Right lobe of liver (tissue), 6 donors: ENCODE data around the gene SCN2A. TPM values are rescaled to one million over a fixed set of nuclear protein-coding genes. Genes with fewer than 3 reads are reported as not detected.
"Not testable (repeated sequence)": the region's sequence is repeated elsewhere in the genome, so short reads cannot be mapped to it uniquely, and the experiment has no call there.

Source experiments
- ATAC-seq, 4 donors: fragments of 200-7000 bp; cut with Tn5 transposase; one replicate each; pipeline ENCODE4 v1.9.1; 2020; ENCODE audit warnings: mild to moderate bottlenecking in 4 of 4, moderate library complexity in 4 of 4
- DNase-seq, 3 donors: peaks; one replicate each; pipeline ENCODE4 v3.0.0-alpha.2; 2020
- H3K27ac ChIP-seq, 3 donors: fragments of 200-600 bp; one replicate each; pipeline ENCODE4 v1.8.0; 2022
- H3K27me3 ChIP-seq, 2 donors: fragments of 200-600 bp; one replicate each; pipeline ENCODE4 v1.8.0; 2022
- H3K36me3 ChIP-seq, 4 donors: fragments of 200-600 bp; sonication (generic) in 1 of 4; one replicate each; pipeline versions ENCODE4 v1.5.1 to v1.8.0; 2017 to 2022; ENCODE audit warnings: control low read depth in 1 of 4
- H3K4me1 ChIP-seq, 4 donors: fragments of 200-600 bp; sonication (generic) in 1 of 4; one replicate each; pipeline versions ENCODE4 v1.5.1 to v1.8.0; 2017 to 2022; ENCODE audit warnings: control low read depth in 1 of 4
- H3K4me3 ChIP-seq, 3 donors: fragments of 200-600 bp; one replicate each; pipeline ENCODE4 v1.8.0; 2022
- H3K9me3 ChIP-seq, 4 donors: fragments of 200-600 bp; sonication (generic) in 1 of 4; one replicate each; pipeline versions ENCODE4 v1.5.1 to v1.8.0; 2017 to 2022; ENCODE audit warnings: control low read depth in 1 of 4
- POLR2A ChIP-seq: fragments of 450-650 bp; IDR thresholded peaks from one replicate; pipeline ENCODE4 v1.6.1; 2017; ENCODE audit warnings: antibody characterized with exemption, mild to moderate bottlenecking
- WGBS: methylation state at CpG from one replicate; pipeline ENCODE4 v1.1.6; 2018; ENCODE audit warnings: low coverage, low lambda C conversion rate; ENCODE audit not compliant: insufficient coverage; ENCODE audit errors: missing lambda C conversion rate; 5-methylcytosine and 5-hydroxymethylcytosine counted together
- intact Hi-C, 2 donors: fragments of 100-400 bp; cut with DNase I; formaldehyde crosslinking; loops; one replicate each; pipeline versions ENCODE4 v1.11.2 to v1.14.1; 2022
- total RNA-seq, 6 experiments: library from RNA; depleted of rRNA in 2 of 6; stranded (reverse); fragments of >200 nt in 2 of 6; fragmentation: NEBNext Ultra II Directional in 3 of 6; extraction: Animal tissue kit (Norgen Biotek cat#: 25700) in 3 of 6; gene quantifications; one replicate each; pipeline versions ENCODE4 v1.1.0 to v1.2.4, GENCODE V29; 2016 to 2023
- TF ChIP-seq, protein P1 (sequence below), 4 donors: fragments of 200-600 bp in 3 of 4; fragments of 450-650 bp in 1 of 4; IDR thresholded peaks; one replicate each; pipeline versions ENCODE4 v1.5.1 to v1.8.0; 2016 to 2022; ENCODE audit warnings: antibody characterized with exemption in 4 of 4, mild to moderate bottlenecking in 2 of 4
- donor health status: DM: no; HTN: yes; CAD: no.
- donor health status: DM: no; HTN: no; CAD: no.
- donor health status: DM: no; HTN: no; CAD: no.
- donor health status: DM: no; HTN: yes; CAD: no.
- donor health status: DM: no; HTN: yes; CAD: no.

The SCN2A gene
- total RNA-seq, 6 experiments from 2014 or later = 0.12 to 0.27 TPM; not detected in 4

DNA sequence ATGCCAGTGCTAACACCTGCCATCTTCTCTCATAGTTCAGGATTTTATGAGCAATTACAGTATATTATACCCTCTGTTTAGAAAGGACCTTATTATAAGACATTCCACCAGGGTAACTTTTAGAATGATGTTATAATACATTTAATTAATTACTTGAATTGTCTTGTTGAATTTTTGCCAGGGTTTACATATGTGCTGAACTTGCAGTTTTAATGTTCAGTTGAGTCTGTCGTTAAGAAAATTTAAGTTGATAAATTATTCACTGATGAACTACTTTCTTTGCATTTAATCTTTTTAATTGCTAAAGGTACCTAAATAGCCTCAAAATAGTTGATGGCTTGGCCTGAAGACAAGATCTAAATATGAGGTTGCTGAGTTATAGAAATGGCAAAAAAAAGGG is 68.1 kb downstream of the SCN2A start:
- Histone ChIP-seq H3K36me3 (no peaks in the 10 kb centered on the region), H3K27ac (no peak overlapping the region), H3K9me3 (no peaks in the 10 kb centered on the region), H3K4me3 (no peak overlapping the region), H3K4me1 (no peaks in the 10 kb centered on the region), H3K27me3 (no peaks in the 10 kb centered on the region)
- no peak for TF ChIP-seq POLR2A
- TF ChIP-seq, protein P1, sequence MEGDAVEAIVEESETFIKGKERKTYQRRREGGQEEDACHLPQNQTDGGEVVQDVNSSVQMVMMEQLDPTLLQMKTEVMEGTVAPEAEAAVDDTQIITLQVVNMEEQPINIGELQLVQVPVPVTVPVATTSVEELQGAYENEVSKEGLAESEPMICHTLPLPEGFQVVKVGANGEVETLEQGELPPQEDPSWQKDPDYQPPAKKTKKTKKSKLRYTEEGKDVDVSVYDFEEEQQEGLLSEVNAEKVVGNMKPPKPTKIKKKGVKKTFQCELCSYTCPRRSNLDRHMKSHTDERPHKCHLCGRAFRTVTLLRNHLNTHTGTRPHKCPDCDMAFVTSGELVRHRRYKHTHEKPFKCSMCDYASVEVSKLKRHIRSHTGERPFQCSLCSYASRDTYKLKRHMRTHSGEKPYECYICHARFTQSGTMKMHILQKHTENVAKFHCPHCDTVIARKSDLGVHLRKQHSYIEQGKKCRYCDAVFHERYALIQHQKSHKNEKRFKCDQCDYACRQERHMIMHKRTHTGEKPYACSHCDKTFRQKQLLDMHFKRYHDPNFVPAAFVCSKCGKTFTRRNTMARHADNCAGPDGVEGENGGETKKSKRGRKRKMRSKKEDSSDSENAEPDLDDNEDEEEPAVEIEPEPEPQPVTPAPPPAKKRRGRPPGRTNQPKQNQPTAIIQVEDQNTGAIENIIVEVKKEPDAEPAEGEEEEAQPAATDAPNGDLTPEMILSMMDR (IDR thresholded peaks at IDR 0.05) = no peak
- DNase-seq = no peak
- no peak for ATAC-seq
- intact Hi-C loops = no loop called here
- WGBS = 64% methylated on average over 1 of the region's 1 CpG

DNA sequence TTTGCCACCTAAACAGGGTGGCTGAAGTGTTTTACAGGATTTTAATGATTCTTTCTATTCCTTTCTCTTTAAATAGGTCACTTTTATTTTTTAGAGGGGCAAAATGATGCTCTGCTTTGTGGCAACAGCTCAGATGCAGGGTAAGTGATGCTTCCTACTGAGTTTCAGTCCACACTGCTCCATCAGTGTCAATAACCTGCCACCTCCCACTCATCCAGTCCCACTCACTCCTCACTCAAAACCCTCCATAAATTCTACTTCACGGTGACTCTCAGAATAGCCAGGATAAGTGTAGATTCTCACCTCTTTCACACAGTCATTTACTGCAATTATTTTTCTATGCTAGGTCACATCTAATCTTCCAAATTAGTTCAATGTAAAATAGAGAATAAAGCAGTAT is 72.7 kb downstream of the SCN2A start:
- no peaks in the 10 kb centered on the region for H3K9me3 ChIP-seq
- DNase-seq (no peak), ATAC-seq (no peak)
- H3K4me3 ChIP-seq = no peak overlapping the region
- H3K4me1 ChIP-seq = peaks cover 0 to 3% (median 0%) of the 10 kb centered on the region in 4 donors
- H3K27me3 ChIP-seq = no peaks in the 10 kb centered on the region
- TF ChIP-seq, protein P1 (IDR thresholded peaks at IDR 0.05) = no peak
- TF ChIP-seq POLR2A = no peak
- intact Hi-C loops = no loop called here
- no peak overlapping the region for H3K27ac ChIP-seq
- H3K36me3 ChIP-seq = no peaks in the 10 kb centered on the region
- WGBS = 53% methylated on average over 1 of the region's 1 CpG

DNA sequence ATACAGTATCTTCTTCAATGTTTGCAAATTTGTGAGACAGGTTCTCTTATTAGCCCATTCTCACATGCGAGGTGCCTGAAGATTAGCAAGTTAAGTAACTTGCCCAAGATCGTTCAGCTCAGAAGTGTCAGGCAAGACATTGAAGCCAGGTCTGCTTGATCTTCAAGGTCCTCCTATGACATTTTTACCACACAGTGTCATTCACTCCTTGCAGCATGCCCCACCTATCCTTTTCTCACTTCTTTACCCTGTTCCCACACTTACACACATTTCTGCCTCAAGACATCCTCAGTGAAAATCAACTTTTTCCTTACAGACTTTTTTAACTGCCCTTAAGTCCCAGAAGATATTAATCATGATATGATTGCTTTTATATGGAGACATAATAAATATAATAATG is 73.8 kb downstream of the SCN2A start:
- no peak for ATAC-seq

DNA sequence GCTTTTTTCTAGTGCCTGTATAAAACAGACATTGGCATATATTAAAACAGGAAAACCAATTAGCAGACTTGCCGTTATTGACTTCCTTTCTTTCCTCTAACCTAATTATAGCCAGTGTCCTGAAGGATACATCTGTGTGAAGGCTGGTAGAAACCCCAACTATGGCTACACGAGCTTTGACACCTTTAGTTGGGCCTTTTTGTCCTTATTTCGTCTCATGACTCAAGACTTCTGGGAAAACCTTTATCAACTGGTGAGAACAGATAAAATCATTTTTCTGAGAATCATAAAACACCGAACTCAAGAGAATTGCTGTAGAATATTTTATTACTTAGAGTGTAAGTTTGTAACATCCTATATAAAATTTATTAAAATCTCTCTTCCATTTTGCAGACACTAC is 74.3 kb downstream of the SCN2A start:
- intact Hi-C loops = no loop called here
- ATAC-seq (no peak), DNase-seq (no peak)
- no peak overlapping the region for H3K27ac ChIP-seq
- TF ChIP-seq, protein P1 (IDR thresholded peaks at IDR 0.05) = no peak
- TF ChIP-seq POLR2A = no peak
- H3K27me3 ChIP-seq = no peaks in the 10 kb centered on the region
- H3K36me3 ChIP-seq = no peaks in the 10 kb centered on the region
- 50% methylated on average over 4 of the region's 4 CpGs for WGBS
- no peaks in the 10 kb centered on the region for H3K9me3 ChIP-seq
- peaks cover 0 to 3% (median 0%) of the 10 kb centered on the region in 4 donors for H3K4me1 ChIP-seq
- no peak overlapping the region for H3K4me3 ChIP-seq

More for the DNA sequence above, 73.8 kb downstream of the SCN2A start:
- Histone ChIP-seq H3K27me3 (no peaks in the 10 kb centered on the region), H3K36me3 (no peaks in the 10 kb centered on the region), H3K4me1 (peaks cover 0 to 3% (median 0%) of the 10 kb centered on the region in 4 donors), H3K4me3 (no peak overlapping the region), H3K9me3 (no peaks in the 10 kb centered on the region), H3K27ac (no peak overlapping the region)
- intact Hi-C loops = no loop called here
- no peak for DNase-seq
- 17% methylated on average over 1 of the region's 2 CpGs for WGBS
- TF ChIP-seq, protein P1 (IDR thresholded peaks at IDR 0.05) = no peak
- no peak for TF ChIP-seq POLR2A

DNA sequence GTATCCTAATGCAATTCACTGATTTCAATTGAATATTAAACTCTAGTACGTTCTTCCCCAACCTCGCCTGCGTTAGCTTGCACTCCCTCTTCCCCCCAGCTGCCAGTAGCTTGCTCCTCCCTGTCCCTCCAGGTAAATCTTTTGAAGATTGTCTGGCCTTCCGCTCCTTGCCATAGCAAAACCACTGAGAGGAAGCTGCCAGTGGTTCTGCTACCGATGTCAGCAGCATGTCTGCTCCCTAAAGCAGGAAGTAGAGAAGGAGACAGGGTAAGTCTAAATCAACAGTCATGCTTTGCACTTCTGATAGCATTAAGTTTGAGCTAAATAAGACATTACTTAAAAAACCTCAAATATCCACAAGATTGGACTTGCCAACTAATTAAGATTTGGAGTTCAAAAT is 89.1 kb downstream of the SCN2A start:
- no peak for DNase-seq
- Histone ChIP-seq H3K27ac (no peak overlapping the region), H3K4me1 (no peaks in the 10 kb centered on the region), H3K27me3 (no peaks in the 10 kb centered on the region), H3K36me3 (no peaks in the 10 kb centered on the region), H3K9me3 (no peaks in the 10 kb centered on the region), H3K4me3 (no peak overlapping the region)
- 43% methylated on average over 5 of the region's 5 CpGs for WGBS
- TF ChIP-seq POLR2A = no peak
- TF ChIP-seq, protein P1 (IDR thresholded peaks at IDR 0.05) = no peak
- no peak for ATAC-seq
- intact Hi-C loops = no loop called here

DNA sequence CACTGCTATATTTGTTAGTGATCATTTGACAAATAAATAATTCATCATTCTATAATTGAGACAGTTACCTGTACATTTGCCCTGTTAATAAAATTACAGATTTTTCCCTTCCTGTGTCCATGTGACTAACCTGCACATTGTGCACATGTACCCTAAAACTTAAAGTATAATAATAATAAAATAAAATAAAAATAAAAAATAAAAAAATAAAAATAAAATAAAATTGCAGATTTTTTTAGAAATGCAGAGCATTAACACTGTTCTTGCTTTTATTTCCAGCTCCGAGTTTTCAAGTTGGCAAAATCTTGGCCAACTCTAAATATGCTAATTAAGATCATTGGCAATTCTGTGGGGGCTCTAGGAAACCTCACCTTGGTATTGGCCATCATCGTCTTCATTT is 105.1 kb downstream of the SCN2A start:
- intact Hi-C loops, H3K4me3 ChIP-seq: not testable (repeated sequence)

More for the DNA sequence above, 105.1 kb downstream of the SCN2A start:
- H3K9me3 ChIP-seq, ATAC-seq, H3K4me1 ChIP-seq, H3K27ac ChIP-seq, H3K27me3 ChIP-seq, DNase-seq, H3K36me3 ChIP-seq: not testable (repeated sequence)
- WGBS = 57% methylated on average over 2 of the region's 2 CpGs
